ENCODE results near the gene DCTN4. TPM values are rescaled to one million over a fixed set of nuclear protein-coding genes. Genes with fewer than 3 reads are reported as not detected.

Gene DCTN4
- total and polyA plus RNA-seq, 9 of the 15 experiments (the other 6 are each of a cell fraction or from before 2014, with no cell fraction given) = 20.4 to 64.9 (median 49.9) TPM

GRCh38 chr5:150778088-150778516, 19.3 kb upstream of the DCTN4 start (continued):
- TF ChIP-seq REST (IDR thresholded peaks at IDR 0.05; ENCODE audit: borderline replicate concordance) = no peak
- 0 out of 2 replicates have a peak, but pooled peaks have one; percentile 19 for TF ChIP-seq REST (CRISPR knock-in tag; IDR thresholded peaks at IDR 0.05; ENCODE audit: low read depth)
- no peak for TF ChIP-seq STAG1 (CRISPR knock-in tag; IDR thresholded peaks at IDR 0.05; ENCODE audit: borderline replicate concordance)
